ENCODE results near the gene ABLIM3. TPM values are rescaled to one million over a fixed set of nuclear protein-coding genes. Genes with fewer than 3 reads are reported as not detected.

The ABLIM3 gene
- total RNA-seq, 1 experiment from 2014 or later, result 14.3 TPM

GRCh38 chr5:149256451-149256850 is 115.2 kb downstream of the ABLIM3 start (continued):
- TF ChIP-seq ELF1 (IDR thresholded peaks at IDR 0.05; ENCODE audit: borderline replicate concordance, low read depth) (no peak), POLR2AphosphoS5 (IDR thresholded peaks at IDR 0.05; ENCODE audit: low read depth, low read length) (no peak), SRF (IDR thresholded peaks at IDR 0.05; ENCODE audit: low read depth) (no peak), ATF3 (IDR thresholded peaks at IDR 0.05) (no peak), MAX (IDR thresholded peaks at IDR 0.05) (no peak), JUND (IDR thresholded peaks at IDR 0.05) (no peak), SP1 (IDR thresholded peaks at IDR 0.05; ENCODE audit: low read depth) (no peak), FOSL1 (IDR thresholded peaks at IDR 0.05; ENCODE audit: low read depth) (no peak)

- ChIA-PET CTCF (no interaction called here), POLR2A (no interaction called here), RAD21 (ENCODE audit: low non-redundant PET in 1 of 2, low total read pairs in 2 of 2, uncharacterized antibody in 2 of 2, unreplicated experiment in 2 of 2) (no interaction called here)
- no peaks in the 10 kb centered on the region for H3K9me3 ChIP-seq (ENCODE audit: control insufficient read depth in 1 of 2, insufficient read depth in 1 of 2, low read depth in 1 of 2, low read length in 2 of 2)
- no peaks in the 10 kb centered on the region for H3K4me1 ChIP-seq (ENCODE audit: control insufficient read depth in 1 of 2, insufficient read depth in 2 of 2, low read length in 2 of 2)
- TF ChIP-seq ELF1 (IDR thresholded peaks at IDR 0.05; ENCODE audit: borderline replicate concordance, low read depth), result no peak
- no peak for TF ChIP-seq CTCF (IDR thresholded peaks at IDR 0.05 in 2 of 3, conservative IDR thresholded peaks at IDR 0.05 in 1 of 3; ENCODE audit: borderline replicate concordance in 1 of 3, insufficient read depth in 1 of 3, low read depth in 2 of 3, low read length in 2 of 3)
- BruUV-seq (replicated peaks), result no TSS peak
- H4K20me1 ChIP-seq (ENCODE audit: insufficient read depth), result no peaks in the 10 kb centered on the region
- no peaks in the 10 kb centered on the region for H3K79me2 ChIP-seq (ENCODE audit: insufficient read depth, low read length)
- H3K27me3 ChIP-seq (ENCODE audit: insufficient read depth, low read length), result no peaks in the 10 kb centered on the region
- no peak overlapping the region for H3K4me3 ChIP-seq (replicated peaks in 1 of 2; ENCODE audit: low read depth in 1 of 2, low read length in 2 of 2)
- ATAC-seq (no peak), DNase-seq (ENCODE audit: low read depth, low spot score) (no peak)
- no peaks in the 10 kb centered on the region for H3K9me2 ChIP-seq (ENCODE audit: insufficient read depth)
- H3K9ac ChIP-seq (ENCODE audit: low read length), result no peak overlapping the region
- no peak overlapping the region for H3K27ac ChIP-seq (ENCODE audit: low read depth, low read length)
- H3K4me2 ChIP-seq (ENCODE audit: low read length), result no peak overlapping the region
- intact Hi-C loops (cut with micrococcal nuclease), result no loop called here
- no peak overlapping the region for H2AFZ ChIP-seq (ENCODE audit: low read depth, low read length, poor library complexity, severe bottlenecking)
- no peaks in the 10 kb centered on the region for H3K36me3 ChIP-seq (ENCODE audit: control insufficient read depth in 1 of 2, insufficient read depth in 2 of 2, low read length in 2 of 2)
Measured at GRCh38 chr5:149257131-149257530, 115.8 kb downstream of the ABLIM3 start.

Data from HCT116 (cell line).